Right lobe of liver (tissue), 4 donors: ENCODE data around the gene E2F2.

Experiments used
- POLR2A ChIP-seq: fragments of 450-650 bp; IDR thresholded peaks from one replicate; pipeline ENCODE4 v1.6.1; 2017; ENCODE audit warnings: antibody characterized with exemption, mild to moderate bottlenecking
- TF ChIP-seq, protein P1 (sequence below), 4 donors: fragments of 200-600 bp in 3 of 4; fragments of 450-650 bp in 1 of 4; IDR thresholded peaks; one replicate each; pipeline versions ENCODE4 v1.5.1 to v1.8.0; 2016 to 2022; ENCODE audit warnings: antibody characterized with exemption in 4 of 4, mild to moderate bottlenecking in 2 of 4
- donor health status: DM: no; HTN: no; CAD: no.
- donor health status: DM: no; HTN: no; CAD: no.
- donor health status: DM: no; HTN: yes; CAD: no.

DNA sequence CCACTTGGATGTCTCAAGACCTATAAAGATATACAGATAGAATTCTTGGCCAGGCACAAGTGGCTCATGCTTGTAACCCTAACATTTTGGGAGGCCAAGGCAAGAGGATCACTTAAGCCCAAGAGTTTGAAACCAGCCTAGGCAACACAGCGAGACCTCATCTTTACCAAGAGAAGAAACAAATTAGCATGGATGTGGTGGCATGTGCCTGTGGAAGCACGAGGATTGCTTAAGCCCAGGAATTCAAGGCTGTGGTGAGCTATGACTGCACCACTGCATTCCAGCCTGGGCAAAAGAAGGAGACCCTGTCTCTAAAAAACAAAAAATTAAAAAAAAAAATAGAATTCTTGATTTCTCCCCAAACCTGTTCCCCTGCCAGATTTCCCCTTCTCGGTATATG, 55.4 kb downstream of the E2F2 start:
- TF ChIP-seq, protein P1, sequence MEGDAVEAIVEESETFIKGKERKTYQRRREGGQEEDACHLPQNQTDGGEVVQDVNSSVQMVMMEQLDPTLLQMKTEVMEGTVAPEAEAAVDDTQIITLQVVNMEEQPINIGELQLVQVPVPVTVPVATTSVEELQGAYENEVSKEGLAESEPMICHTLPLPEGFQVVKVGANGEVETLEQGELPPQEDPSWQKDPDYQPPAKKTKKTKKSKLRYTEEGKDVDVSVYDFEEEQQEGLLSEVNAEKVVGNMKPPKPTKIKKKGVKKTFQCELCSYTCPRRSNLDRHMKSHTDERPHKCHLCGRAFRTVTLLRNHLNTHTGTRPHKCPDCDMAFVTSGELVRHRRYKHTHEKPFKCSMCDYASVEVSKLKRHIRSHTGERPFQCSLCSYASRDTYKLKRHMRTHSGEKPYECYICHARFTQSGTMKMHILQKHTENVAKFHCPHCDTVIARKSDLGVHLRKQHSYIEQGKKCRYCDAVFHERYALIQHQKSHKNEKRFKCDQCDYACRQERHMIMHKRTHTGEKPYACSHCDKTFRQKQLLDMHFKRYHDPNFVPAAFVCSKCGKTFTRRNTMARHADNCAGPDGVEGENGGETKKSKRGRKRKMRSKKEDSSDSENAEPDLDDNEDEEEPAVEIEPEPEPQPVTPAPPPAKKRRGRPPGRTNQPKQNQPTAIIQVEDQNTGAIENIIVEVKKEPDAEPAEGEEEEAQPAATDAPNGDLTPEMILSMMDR (IDR thresholded peaks at IDR 0.05), result no peak
- no peak for TF ChIP-seq POLR2A
